ENCODE results near the gene AFAP1. TPM values are rescaled to one million over a fixed set of nuclear protein-coding genes. Genes with fewer than 3 reads are reported as not detected.

AFAP1 gene
- total RNA-seq, 4 donors from 2014 or later: 8.3 to 27.1 (median 11.1) TPM

GRCh38 chr4:7816771-7817170, 122.9 kb downstream of the AFAP1 start:
- Histone ChIP-seq H3K4me1 (no peaks in the 10 kb centered on the region), H3K4me3 (no peak overlapping the region), H3K27me3 (no peaks in the 10 kb centered on the region), H3K9me3 (no peaks in the 10 kb centered on the region), H3K27ac (no peak overlapping the region), H3K36me3 (peaks cover 39% of the 10 kb centered on the region)
- TF ChIP-seq EP300 (IDR thresholded peaks at IDR 0.05) (no peak), POLR2A (IDR thresholded peaks at IDR 0.05) (no peak), POLR2AphosphoS5 (IDR thresholded peaks at IDR 0.05) (no peak), CTCF (IDR thresholded peaks at IDR 0.05) (no peak)
- no peak for DNase-seq (ENCODE audit: low spot score in 2 of 2)
- WGBS: 89% methylated on average over 5 of the region's 7 CpGs

- no peak overlapping the region for H3K27ac ChIP-seq
- no peaks in the 10 kb centered on the region for H3K4me1 ChIP-seq
- H3K27me3 ChIP-seq: no peaks in the 10 kb centered on the region
These were observed 123.7 kb downstream of the AFAP1 start for GRCh38 chr4:7815981-7816380.

GRCh38 chr4:7815562-7815961, 124.1 kb downstream of the AFAP1 start:
- TF ChIP-seq POLR2A (IDR thresholded peaks at IDR 0.05) (no peak), EP300 (IDR thresholded peaks at IDR 0.05) (no peak), CTCF (IDR thresholded peaks at IDR 0.05) (no peak), POLR2AphosphoS5 (IDR thresholded peaks at IDR 0.05) (no peak)
- Histone ChIP-seq H3K36me3 (peaks cover 48% of the 10 kb centered on the region), H3K27ac (no peak overlapping the region), H3K9me3 (no peaks in the 10 kb centered on the region), H3K4me1 (no peaks in the 10 kb centered on the region), H3K4me3 (no peak overlapping the region), H3K27me3 (no peaks in the 10 kb centered on the region)
- WGBS: 81% methylated on average over 6 of the region's 6 CpGs
- DNase-seq (ENCODE audit: low spot score in 2 of 2): no peak

More at GRCh38 chr4:7815981-7816380, 123.7 kb downstream of the AFAP1 start:
- Histone ChIP-seq H3K9me3 (no peaks in the 10 kb centered on the region), H3K4me3 (no peak overlapping the region), H3K36me3 (peaks cover 45% of the 10 kb centered on the region)
- WGBS: 95% methylated on average over 1 of the region's 1 CpG
- no peak for TF ChIP-seq CTCF (IDR thresholded peaks at IDR 0.05)
- DNase-seq (ENCODE audit: low spot score in 2 of 2): no peak

- peaks cover 52% of the 10 kb centered on the region for H3K36me3 ChIP-seq
- WGBS: 93% methylated on average over 15 of the region's 15 CpGs
These were observed 125.2 kb downstream of the AFAP1 start for GRCh38 chr4:7814451-7814850.

GRCh38 chr4:7813674-7814073, 126.0 kb downstream of the AFAP1 start:
- no peaks in the 10 kb centered on the region for H3K4me1 ChIP-seq
- no peaks in the 10 kb centered on the region for H3K27me3 ChIP-seq
- H3K9me3 ChIP-seq: no peaks in the 10 kb centered on the region
- no peak for DNase-seq (ENCODE audit: low spot score in 2 of 2)
- no peak overlapping the region for H3K27ac ChIP-seq
- WGBS: 87% methylated on average over 3 of the region's 3 CpGs
- TF ChIP-seq POLR2A (IDR thresholded peaks at IDR 0.05) (no peak), CTCF (IDR thresholded peaks at IDR 0.05) (no peak), EP300 (IDR thresholded peaks at IDR 0.05) (no peak), POLR2AphosphoS5 (IDR thresholded peaks at IDR 0.05) (no peak)
- peaks cover 50% of the 10 kb centered on the region for H3K36me3 ChIP-seq
- H3K4me3 ChIP-seq: no peak overlapping the region

More at GRCh38 chr4:7814451-7814850, 125.2 kb downstream of the AFAP1 start:
- DNase-seq (ENCODE audit: low spot score in 2 of 2): no peak
- Histone ChIP-seq H3K4me3 (no peak overlapping the region), H3K4me1 (no peaks in the 10 kb centered on the region), H3K27me3 (no peaks in the 10 kb centered on the region), H3K27ac (no peak overlapping the region), H3K9me3 (no peaks in the 10 kb centered on the region)
- TF ChIP-seq POLR2AphosphoS5 (IDR thresholded peaks at IDR 0.05) (no peak), POLR2A (IDR thresholded peaks at IDR 0.05) (no peak), EP300 (IDR thresholded peaks at IDR 0.05) (no peak), CTCF (IDR thresholded peaks at IDR 0.05) (no peak)
